ENCODE measurements around the gene PLA2G4B. TPM values are rescaled to one million over a fixed set of nuclear protein-coding genes. Genes with fewer than 3 reads are reported as not detected.

PLA2G4B gene
- total RNA-seq, 1 donor from 2014 or later: 2.9 TPM

DNA sequence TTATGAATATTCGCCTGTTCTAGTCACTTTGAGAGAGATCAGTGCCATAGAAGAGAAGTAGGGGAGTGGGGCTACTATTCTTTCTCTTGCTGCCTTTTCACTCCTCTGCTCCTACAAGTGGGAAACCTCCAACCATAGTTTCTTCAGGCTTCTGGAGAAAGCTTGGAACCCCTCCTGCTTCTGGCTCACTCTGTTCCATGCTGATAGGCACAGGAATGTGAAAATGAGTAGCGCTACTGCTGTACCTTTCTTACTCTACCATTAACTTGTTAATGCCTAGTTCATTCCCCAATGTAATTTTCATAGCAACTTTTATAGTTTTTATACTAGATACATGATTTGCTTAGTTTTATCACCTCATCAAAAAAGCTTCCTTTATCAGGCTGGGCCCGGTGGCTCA lies 37.5 kb upstream of the PLA2G4B start:
- H3K36me3 Mint-ChIP-seq (ENCODE audit: low read depth, unreplicated experiment): peaks cover 23% of the 10 kb centered on the region
- no peak overlapping the region for H3K4me3 Mint-ChIP-seq (ENCODE audit: unreplicated experiment)
- peaks cover 25% of the 10 kb centered on the region for H3K4me1 Mint-ChIP-seq (ENCODE audit: unreplicated experiment)
- no peak overlapping the region for H3K27ac Mint-ChIP-seq (ENCODE audit: unreplicated experiment)
- H3K9me3 Mint-ChIP-seq (ENCODE audit: unreplicated experiment): no peaks in the 10 kb centered on the region
- peaks cover 7% of the 10 kb centered on the region for H3K27me3 Mint-ChIP-seq (ENCODE audit: unreplicated experiment)
- DNase-seq (ENCODE audit: low spot score): no peak
- TF ChIP-seq CTCF (IDR thresholded peaks at IDR 0.05; ENCODE audit: unreplicated experiment): no peak

DNA sequence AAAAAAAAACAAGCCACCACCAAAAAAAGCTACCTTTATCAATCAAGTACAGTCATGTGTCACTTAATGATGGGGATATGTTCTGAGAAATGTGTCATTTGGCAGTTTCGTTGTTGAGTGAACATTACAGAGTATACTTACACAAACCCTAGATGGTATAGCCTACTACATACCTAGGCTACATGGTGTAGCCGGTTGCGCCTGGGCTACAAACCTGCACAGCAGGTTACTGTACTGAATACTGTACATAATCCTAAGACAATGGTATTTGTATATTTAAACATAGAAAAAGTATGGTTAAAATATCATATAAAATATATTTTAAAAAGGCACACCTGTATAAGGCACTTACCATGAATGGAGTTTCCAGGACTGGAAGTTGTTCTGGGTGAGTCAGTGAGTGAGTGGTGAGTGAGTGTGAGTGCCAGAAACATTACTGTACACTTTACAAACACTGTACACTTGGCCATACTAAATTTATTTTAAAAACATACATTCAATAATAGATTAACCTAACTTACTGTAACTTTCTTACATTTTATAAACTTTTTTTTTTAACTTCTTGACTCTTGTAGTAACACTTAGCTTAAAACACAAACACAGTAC lies 36.7 kb upstream of the PLA2G4B start:
- no peak overlapping the region for H3K4me3 Mint-ChIP-seq (ENCODE audit: unreplicated experiment)
- H3K4me1 Mint-ChIP-seq (ENCODE audit: unreplicated experiment): peaks cover 21% of the 10 kb centered on the region
- peaks cover 7% of the 10 kb centered on the region for H3K27me3 Mint-ChIP-seq (ENCODE audit: unreplicated experiment)
- no peak for TF ChIP-seq CTCF (IDR thresholded peaks at IDR 0.05; ENCODE audit: unreplicated experiment)
- peaks cover 24% of the 10 kb centered on the region for H3K36me3 Mint-ChIP-seq (ENCODE audit: low read depth, unreplicated experiment)
- no peaks in the 10 kb centered on the region for H3K9me3 Mint-ChIP-seq (ENCODE audit: unreplicated experiment)
- H3K27ac Mint-ChIP-seq (ENCODE audit: unreplicated experiment): no peak overlapping the region
- no peak for DNase-seq (ENCODE audit: low spot score)

DNA sequence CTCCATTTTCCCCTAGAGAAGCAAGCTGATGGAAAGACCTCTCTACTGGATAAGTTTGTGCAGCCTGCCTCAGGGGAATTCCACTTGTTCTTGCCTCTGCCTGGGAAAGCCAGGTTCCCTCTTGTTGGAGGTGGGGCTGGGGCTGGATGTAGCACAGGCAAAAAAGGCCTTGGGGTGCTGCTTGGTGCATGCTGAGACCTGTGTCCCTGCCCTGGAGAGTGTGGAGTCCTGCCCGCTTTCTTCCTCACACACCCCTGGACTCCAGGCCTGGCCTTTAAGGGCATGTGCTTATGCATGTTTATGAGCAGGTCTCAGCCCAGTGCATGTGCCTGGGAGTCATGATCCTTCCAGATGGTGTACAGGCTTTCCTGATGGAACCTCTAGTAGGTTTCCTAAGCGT lies 34.3 kb upstream of the PLA2G4B start:
- Mint-ChIP-seq H3K4me3 (ENCODE audit: unreplicated experiment) (no peak overlapping the region), H3K27ac (ENCODE audit: unreplicated experiment) (peak overlapping the region; percentile 88), H3K36me3 (ENCODE audit: low read depth, unreplicated experiment) (peaks cover 28% of the 10 kb centered on the region), H3K4me1 (ENCODE audit: unreplicated experiment) (peaks cover 29% of the 10 kb centered on the region), H3K27me3 (ENCODE audit: unreplicated experiment) (peaks cover 4% of the 10 kb centered on the region), H3K9me3 (ENCODE audit: unreplicated experiment) (no peaks in the 10 kb centered on the region)
- TF ChIP-seq CTCF (IDR thresholded peaks at IDR 0.05; ENCODE audit: unreplicated experiment): no peak
- no peak for DNase-seq (ENCODE audit: low spot score)

DNA sequence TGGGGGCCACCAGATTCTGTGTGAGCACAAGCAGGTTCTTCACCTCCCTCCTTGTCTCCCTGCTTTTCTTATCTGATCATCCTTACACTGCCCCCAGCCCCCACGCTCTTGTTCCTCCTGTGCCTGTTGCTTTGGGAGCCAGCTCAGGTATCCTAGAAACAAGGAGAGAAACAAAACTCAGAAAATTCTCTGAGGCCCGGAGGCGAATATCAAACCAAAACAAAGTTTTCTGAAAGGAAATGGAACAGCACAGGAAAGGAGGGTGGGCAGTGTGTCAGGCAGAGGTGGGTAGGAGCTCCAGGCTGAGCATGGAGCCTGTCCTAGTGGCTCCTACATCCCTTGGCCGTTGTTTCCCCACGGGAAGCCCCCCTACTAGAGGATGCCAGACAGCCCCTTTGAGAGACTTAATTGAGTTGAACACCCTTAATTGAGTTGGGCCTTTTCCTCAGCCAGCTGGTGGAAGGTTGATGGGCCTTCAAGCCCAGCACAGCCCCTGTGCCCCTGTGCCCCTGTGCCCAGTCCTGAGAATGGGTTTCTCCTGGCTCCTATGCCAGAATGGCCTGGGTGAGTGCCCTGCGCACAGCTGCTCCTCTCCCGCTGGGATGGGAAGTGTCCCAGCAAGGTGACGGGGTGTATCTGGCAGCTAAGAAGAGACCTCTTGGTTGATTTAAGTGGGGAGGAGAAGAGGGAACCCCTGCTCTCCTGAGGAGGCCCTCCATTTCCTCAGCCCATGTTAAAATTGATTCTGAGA lies 33.6 kb upstream of the PLA2G4B start:
- H3K27ac Mint-ChIP-seq (ENCODE audit: unreplicated experiment): peak overlapping the region; percentile 88
- no peak for DNase-seq (ENCODE audit: low spot score)
- H3K9me3 Mint-ChIP-seq (ENCODE audit: unreplicated experiment): no peaks in the 10 kb centered on the region
- peaks cover 24% of the 10 kb centered on the region for H3K36me3 Mint-ChIP-seq (ENCODE audit: low read depth, unreplicated experiment)
- peaks cover 36% of the 10 kb centered on the region for H3K4me1 Mint-ChIP-seq (ENCODE audit: unreplicated experiment)
- peaks cover 6% of the 10 kb centered on the region for H3K27me3 Mint-ChIP-seq (ENCODE audit: unreplicated experiment)
- TF ChIP-seq CTCF (IDR thresholded peaks at IDR 0.05; ENCODE audit: unreplicated experiment): no peak
- H3K4me3 Mint-ChIP-seq (ENCODE audit: unreplicated experiment): peak overlapping the region; percentile 27

DNA sequence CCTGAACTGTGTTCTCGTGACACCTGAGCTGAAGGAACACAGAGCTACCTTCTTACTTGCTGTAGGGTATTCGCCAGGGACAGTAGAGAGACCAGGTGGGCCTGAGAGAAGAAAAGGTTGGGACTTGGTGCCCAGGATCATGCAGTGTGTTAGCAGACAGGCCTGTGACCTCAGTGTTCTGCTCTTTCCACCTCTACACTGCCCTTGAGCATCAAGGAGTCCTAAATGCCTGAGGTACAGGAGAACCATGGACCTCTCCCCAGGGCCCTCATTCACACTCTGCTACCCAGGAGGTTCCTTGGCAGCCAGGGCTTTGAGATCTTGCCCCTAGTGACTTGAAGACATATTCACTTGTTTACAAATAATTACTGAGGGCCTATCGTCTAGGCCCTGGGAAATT lies 32.9 kb upstream of the PLA2G4B start:
- no peak for TF ChIP-seq CTCF (IDR thresholded peaks at IDR 0.05; ENCODE audit: unreplicated experiment)
- H3K27ac Mint-ChIP-seq (ENCODE audit: unreplicated experiment): peak overlapping the region; percentile 59
- peaks cover 23% of the 10 kb centered on the region for H3K36me3 Mint-ChIP-seq (ENCODE audit: low read depth, unreplicated experiment)
- H3K27me3 Mint-ChIP-seq (ENCODE audit: unreplicated experiment): peaks cover 6% of the 10 kb centered on the region
- no peak for DNase-seq (ENCODE audit: low spot score)
- H3K4me3 Mint-ChIP-seq (ENCODE audit: unreplicated experiment): no peak overlapping the region
- H3K9me3 Mint-ChIP-seq (ENCODE audit: unreplicated experiment): no peaks in the 10 kb centered on the region
- peaks cover 39% of the 10 kb centered on the region for H3K4me1 Mint-ChIP-seq (ENCODE audit: unreplicated experiment)

Measured in endothelial cell (in vitro differentiated cells).